Measurements from ENCODE around the gene PHC2.

- no peak for TF ChIP-seq CTCF (IDR thresholded peaks at IDR 0.05; ENCODE audit: insufficient read depth, low read length, poor library complexity, severe bottlenecking)
- TF ChIP-seq EZH2phosphoT487 (conservative IDR thresholded peaks at IDR 0.05; ENCODE audit: low read length): no peak
Observed at GRCh38 chr1:33373606-33374005, 57.3 kb downstream of the PHC2 start.
